GM12864 (cell line): ENCODE measurements around the gene KIF16B.

ENCODE experiments used
- DNase-seq: peaks from one replicate; pipeline ENCODE4 v3.0.0-alpha.2; 2011; ENCODE audit warnings: low read depth
- H3K4me3 ChIP-seq: 2 replicates; pipeline ENCODE4 v1.5.1; 2011; ENCODE audit warnings: mild to moderate bottlenecking, low read depth, low read length, control low read depth
- TF ChIP-seq, protein P1 (sequence below): IDR thresholded peaks from 2 replicates; pipeline ENCODE4 v1.5.1; 2011; ENCODE audit warnings: low read depth, mild to moderate bottlenecking, moderate library complexity, low read length, control low read depth, inconsistent platforms; ENCODE audit errors: missing control alignments

Gene KIF16B

DNA sequence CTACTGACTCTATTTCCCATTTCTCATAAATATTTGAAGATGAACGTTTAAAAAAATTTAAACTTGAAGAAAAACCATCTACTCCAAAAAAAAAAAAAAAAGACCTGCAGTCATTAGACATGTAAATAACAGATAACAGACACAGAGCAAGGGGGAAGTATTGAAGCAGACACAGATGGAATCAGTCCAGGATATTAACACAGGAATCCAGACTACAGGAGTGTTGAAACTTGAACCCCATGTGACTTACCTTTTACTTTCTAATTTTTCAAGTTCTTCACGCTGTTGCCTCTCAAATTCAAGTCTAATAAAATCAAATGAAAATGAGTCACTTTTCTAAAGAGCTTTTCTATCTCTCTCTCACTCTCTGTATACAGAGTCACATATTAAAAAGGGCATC, 191.8 kb downstream of the KIF16B start:
- TF ChIP-seq, protein P1, sequence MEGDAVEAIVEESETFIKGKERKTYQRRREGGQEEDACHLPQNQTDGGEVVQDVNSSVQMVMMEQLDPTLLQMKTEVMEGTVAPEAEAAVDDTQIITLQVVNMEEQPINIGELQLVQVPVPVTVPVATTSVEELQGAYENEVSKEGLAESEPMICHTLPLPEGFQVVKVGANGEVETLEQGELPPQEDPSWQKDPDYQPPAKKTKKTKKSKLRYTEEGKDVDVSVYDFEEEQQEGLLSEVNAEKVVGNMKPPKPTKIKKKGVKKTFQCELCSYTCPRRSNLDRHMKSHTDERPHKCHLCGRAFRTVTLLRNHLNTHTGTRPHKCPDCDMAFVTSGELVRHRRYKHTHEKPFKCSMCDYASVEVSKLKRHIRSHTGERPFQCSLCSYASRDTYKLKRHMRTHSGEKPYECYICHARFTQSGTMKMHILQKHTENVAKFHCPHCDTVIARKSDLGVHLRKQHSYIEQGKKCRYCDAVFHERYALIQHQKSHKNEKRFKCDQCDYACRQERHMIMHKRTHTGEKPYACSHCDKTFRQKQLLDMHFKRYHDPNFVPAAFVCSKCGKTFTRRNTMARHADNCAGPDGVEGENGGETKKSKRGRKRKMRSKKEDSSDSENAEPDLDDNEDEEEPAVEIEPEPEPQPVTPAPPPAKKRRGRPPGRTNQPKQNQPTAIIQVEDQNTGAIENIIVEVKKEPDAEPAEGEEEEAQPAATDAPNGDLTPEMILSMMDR: no peak
- no peak overlapping the region for H3K4me3 ChIP-seq
- no peak for DNase-seq

DNA sequence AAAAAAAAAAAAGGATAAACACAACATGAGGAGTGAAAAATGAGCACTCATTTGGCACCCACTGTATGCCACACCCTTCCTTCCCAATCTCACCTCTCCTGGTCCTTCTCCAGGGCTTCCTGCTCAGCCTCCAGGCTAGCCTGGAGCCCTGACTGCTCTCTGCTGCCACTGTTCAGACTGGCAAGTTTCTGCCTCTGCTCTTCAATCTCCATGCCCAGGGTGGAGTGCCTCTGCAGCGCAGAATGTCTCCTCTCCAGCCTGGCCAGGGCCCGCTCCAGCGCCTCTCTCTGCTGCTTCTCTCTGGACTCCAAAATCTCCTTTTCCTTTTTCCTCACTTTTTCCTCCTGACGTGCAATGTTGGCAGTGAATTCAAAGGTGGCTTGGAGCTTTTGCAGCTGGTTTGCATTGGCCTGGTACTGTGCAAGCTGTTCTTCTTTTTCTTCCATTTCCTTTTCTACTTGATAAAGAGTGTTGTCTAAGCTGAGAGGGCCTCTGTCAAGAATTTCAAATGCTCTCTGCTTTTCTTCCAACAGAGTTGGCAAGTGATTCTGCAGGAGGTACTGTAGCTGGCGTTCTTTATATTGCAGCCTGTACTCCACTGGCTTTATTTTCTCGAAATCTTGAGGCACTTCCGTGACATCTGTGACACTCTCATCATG, 194.4 kb downstream of the KIF16B start:
- DNase-seq: no peak

DNA sequence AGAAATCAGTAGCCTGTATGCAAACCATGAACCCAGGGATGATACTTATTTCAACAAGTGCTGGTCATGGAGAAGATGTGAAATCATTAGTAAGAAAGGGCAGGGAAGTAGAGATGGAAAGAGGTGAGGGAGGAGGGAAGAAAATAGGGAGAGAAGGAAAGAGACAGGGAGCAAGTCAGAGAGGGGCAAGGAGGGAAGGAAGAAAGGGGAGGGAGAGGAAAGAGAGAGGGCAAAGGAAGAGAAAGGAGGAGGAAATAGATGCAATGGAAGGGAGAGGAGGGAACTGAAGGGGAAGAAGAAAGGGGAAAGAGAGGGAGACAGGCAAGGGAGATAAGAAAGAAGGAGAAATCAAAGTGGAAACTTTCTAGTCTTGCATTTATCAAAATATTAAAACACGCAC, 195.1 kb downstream of the KIF16B start:
- no peak for DNase-seq
- TF ChIP-seq, protein P1: no peak
- no peak overlapping the region for H3K4me3 ChIP-seq

More for the DNA sequence above, 194.4 kb downstream of the KIF16B start:
- no peak overlapping the region for H3K4me3 ChIP-seq
- TF ChIP-seq, protein P1: no peak

GRCh38 chr20:16369441-16369840, 203.8 kb downstream of the KIF16B start:
- no peak overlapping the region for H3K4me3 ChIP-seq
- TF ChIP-seq, protein P1: no peak

GRCh38 chr20:16368645-16369292, 204.5 kb downstream of the KIF16B start:
- DNase-seq: no peak
- TF ChIP-seq, protein P1: no peak
- H3K4me3 ChIP-seq: no peak overlapping the region

More at GRCh38 chr20:16369441-16369840, 203.8 kb downstream of the KIF16B start:
- DNase-seq: no peak

DNA sequence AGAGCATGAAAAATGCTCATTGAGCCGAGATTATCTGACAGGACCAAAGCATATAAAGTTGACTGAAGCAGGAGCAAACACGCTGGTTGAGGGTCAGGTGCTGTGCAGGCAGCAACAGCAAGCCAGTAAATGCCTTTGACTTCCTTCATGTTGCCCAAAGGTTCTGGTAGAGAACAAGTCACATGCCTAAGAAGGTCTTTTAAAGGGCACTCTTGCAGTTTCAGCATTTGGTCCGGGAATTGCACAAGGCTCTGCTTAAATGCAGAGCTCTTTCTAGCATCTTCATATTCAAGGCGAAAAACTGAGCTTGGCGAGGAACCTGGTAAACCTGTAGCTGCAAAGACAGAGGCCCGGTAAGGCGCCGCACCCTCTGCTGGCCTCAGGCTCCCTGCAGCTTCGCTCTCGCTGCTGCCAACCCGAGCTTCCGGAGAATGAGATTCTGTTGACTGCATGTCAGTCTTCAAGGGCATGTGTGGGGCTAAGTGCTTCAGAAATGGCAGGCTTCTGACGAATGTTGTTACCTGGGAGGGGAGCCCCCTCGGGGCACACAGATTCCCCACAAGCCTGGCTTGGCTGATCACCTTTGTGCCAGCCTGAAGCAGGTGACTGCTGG, 205.2 kb downstream of the KIF16B start:
- H3K4me3 ChIP-seq: no peak overlapping the region
- TF ChIP-seq, protein P1: no peak
- DNase-seq: no peak
